Mucosa of rectum (tissue), 2 donors: Measurements from ENCODE around the gene MAFB.

ENCODE experiments used
- H3K27ac ChIP-seq, 2 donors: one replicate each; pipeline ENCODE4 v1.7.0; 2013; ENCODE audit warnings: inconsistent platforms in 2 of 2, low read depth in 2 of 2, low read length in 2 of 2
- H3K27me3 ChIP-seq, 2 donors: one replicate each; pipeline ENCODE4 v1.7.0; 2013; ENCODE audit warnings: low read length in 2 of 2; ENCODE audit not compliant: control insufficient read depth in 2 of 2, insufficient read depth in 2 of 2
- H3K36me3 ChIP-seq, 2 donors: one replicate each; pipeline ENCODE4 v1.7.0; 2013; ENCODE audit warnings: low read length in 2 of 2; ENCODE audit not compliant: control insufficient read depth in 2 of 2, insufficient read depth in 2 of 2
- H3K4me1 ChIP-seq, 2 donors: one replicate each; pipeline ENCODE4 v1.7.0; 2013; ENCODE audit warnings: low read length in 2 of 2, mild to moderate bottlenecking in 1 of 2; ENCODE audit not compliant: control insufficient read depth in 2 of 2, insufficient read depth in 2 of 2
- H3K4me3 ChIP-seq, 2 donors: one replicate each; pipeline ENCODE4 v1.7.0; 2013; ENCODE audit warnings: low read length in 2 of 2
- H3K9ac ChIP-seq, 2 donors: one replicate each; pipeline ENCODE4 v1.7.0; 2013; ENCODE audit warnings: low read length in 2 of 2, low read depth in 1 of 2, mild to moderate bottlenecking in 1 of 2
- H3K9me3 ChIP-seq, 2 donors: one replicate each; pipeline ENCODE4 v1.7.0; 2013; ENCODE audit warnings: low read length in 2 of 2; ENCODE audit not compliant: control insufficient read depth in 2 of 2
- donor health status: healthy.
- donor health status: Normal muscosa, but diverticular disease.

Gene MAFB

GRCh38 chr20:40704828-40705227 is 15.8 kb upstream of the MAFB start:
- Histone ChIP-seq H3K4me3 (no peak overlapping the region), H3K9ac (no peak overlapping the region), H3K27me3 (no peaks in the 10 kb centered on the region), H3K9me3 (no peaks in the 10 kb centered on the region), H3K27ac (no peak overlapping the region), H3K36me3 (no peaks in the 10 kb centered on the region), H3K4me1 (no peaks in the 10 kb centered on the region)

- H3K4me3 ChIP-seq: no peak overlapping the region
- H3K27ac ChIP-seq: no peak overlapping the region
- no peaks in the 10 kb centered on the region for H3K4me1 ChIP-seq
- H3K9ac ChIP-seq: no peak overlapping the region
- no peaks in the 10 kb centered on the region for H3K9me3 ChIP-seq
- H3K36me3 ChIP-seq: no peaks in the 10 kb centered on the region
- no peaks in the 10 kb centered on the region for H3K27me3 ChIP-seq
These were observed 15.0 kb upstream of the MAFB start for GRCh38 chr20:40703975-40704530.

GRCh38 chr20:40702504-40702903 is 13.5 kb upstream of the MAFB start:
- H3K9ac ChIP-seq: no peak overlapping the region
- no peaks in the 10 kb centered on the region for H3K9me3 ChIP-seq
- H3K27me3 ChIP-seq: peaks cover 0 to 3% of the 10 kb centered on the region in 2 donors
- no peak overlapping the region for H3K27ac ChIP-seq
- H3K4me3 ChIP-seq: no peak overlapping the region
- H3K4me1 ChIP-seq: no peaks in the 10 kb centered on the region
- H3K36me3 ChIP-seq: no peaks in the 10 kb centered on the region

GRCh38 chr20:40698744-40699143 is 9.7 kb upstream of the MAFB start:
- Histone ChIP-seq H3K27ac (no peak overlapping the region), H3K9me3 (no peaks in the 10 kb centered on the region), H3K36me3 (no peaks in the 10 kb centered on the region), H3K27me3 (peaks cover 13 to 17% of the 10 kb centered on the region in 2 donors), H3K9ac (no peak overlapping the region), H3K4me3 (no peak overlapping the region), H3K4me1 (no peaks in the 10 kb centered on the region)

DNA sequence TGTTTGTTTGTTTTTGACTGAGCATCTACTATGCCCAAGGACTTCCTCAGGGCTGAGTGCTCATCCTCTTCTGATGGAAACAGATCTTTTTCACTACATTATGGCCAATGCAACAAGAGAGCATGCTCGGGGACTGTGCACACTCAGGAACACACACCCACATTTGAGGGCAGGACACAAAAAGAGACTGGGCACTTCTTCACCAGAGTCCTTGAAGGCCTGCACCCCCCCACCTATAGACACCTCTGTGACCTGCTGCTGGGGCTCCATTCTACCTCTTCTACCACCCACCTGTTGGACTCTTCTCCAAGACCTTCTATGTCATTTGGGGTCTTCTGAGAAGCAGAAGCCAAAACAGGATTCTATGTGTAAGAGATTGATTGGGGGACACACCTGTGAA is 9.2 kb upstream of the MAFB start:
- no peaks in the 10 kb centered on the region for H3K36me3 ChIP-seq
- H3K27me3 ChIP-seq: peaks cover 15 to 17% of the 10 kb centered on the region in 2 donors
- no peak overlapping the region for H3K9ac ChIP-seq
- no peak overlapping the region for H3K27ac ChIP-seq
- H3K9me3 ChIP-seq: no peaks in the 10 kb centered on the region
- no peaks in the 10 kb centered on the region for H3K4me1 ChIP-seq
- no peak overlapping the region for H3K4me3 ChIP-seq

- H3K27me3 ChIP-seq: peaks cover 21% of the 10 kb centered on the region in 2 donors
- no peaks in the 10 kb centered on the region for H3K36me3 ChIP-seq
- no peaks in the 10 kb centered on the region for H3K9me3 ChIP-seq
- no peak overlapping the region for H3K4me3 ChIP-seq
- no peak overlapping the region for H3K27ac ChIP-seq
- no peaks in the 10 kb centered on the region for H3K4me1 ChIP-seq
- H3K9ac ChIP-seq: no peak overlapping the region
These were observed 8.5 kb upstream of the MAFB start for GRCh38 chr20:40697541-40697940.

- no peaks in the 10 kb centered on the region for H3K36me3 ChIP-seq
- H3K27me3 ChIP-seq: peaks cover 35 to 44% of the 10 kb centered on the region in 2 donors
- no peak overlapping the region for H3K27ac ChIP-seq
- H3K4me3 ChIP-seq: no peak overlapping the region
- no peaks in the 10 kb centered on the region for H3K9me3 ChIP-seq
- H3K4me1 ChIP-seq: peaks cover 3 to 4% of the 10 kb centered on the region in 2 donors
- H3K9ac ChIP-seq: no peak overlapping the region
These were observed 6.2 kb upstream of the MAFB start for GRCh38 chr20:40695214-40695613.

GRCh38 chr20:40694246-40694645 is 5.2 kb upstream of the MAFB start:
- no peak overlapping the region for H3K9ac ChIP-seq
- peaks cover 37 to 46% of the 10 kb centered on the region in 2 donors for H3K27me3 ChIP-seq
- H3K4me1 ChIP-seq: peaks cover 4 to 12% of the 10 kb centered on the region in 2 donors
- H3K36me3 ChIP-seq: no peaks in the 10 kb centered on the region
- H3K9me3 ChIP-seq: no peaks in the 10 kb centered on the region
- H3K4me3 ChIP-seq: no peak overlapping the region
- H3K27ac ChIP-seq: no peak overlapping the region

- no peaks in the 10 kb centered on the region for H3K36me3 ChIP-seq
- no peaks in the 10 kb centered on the region for H3K9me3 ChIP-seq
- peaks cover 9 to 20% of the 10 kb centered on the region in 2 donors for H3K4me1 ChIP-seq
- H3K9ac ChIP-seq: no peak overlapping the region
- peaks cover 44 to 56% of the 10 kb centered on the region in 2 donors for H3K27me3 ChIP-seq
- H3K4me3 ChIP-seq: no peak overlapping the region
- H3K27ac ChIP-seq: no peak overlapping the region
These were observed 3.4 kb upstream of the MAFB start for GRCh38 chr20:40692240-40693011.

GRCh38 chr20:40691566-40692239 is 2.7 kb upstream of the MAFB start:
- peaks cover 44 to 57% of the 10 kb centered on the region in 2 donors for H3K27me3 ChIP-seq
- no peak overlapping the region for H3K27ac ChIP-seq
- H3K9ac ChIP-seq: no peak overlapping the region
- no peaks in the 10 kb centered on the region for H3K9me3 ChIP-seq
- peaks cover 12 to 20% of the 10 kb centered on the region in 2 donors for H3K4me1 ChIP-seq
- no peak overlapping the region for H3K4me3 ChIP-seq
- H3K36me3 ChIP-seq: no peaks in the 10 kb centered on the region
